GM19372 (cell line): Measurements from ENCODE around the gene GSTM3.

Experiments used
- ATAC-seq: cut with Tn5 transposase; IDR thresholded peaks from one replicate; pipeline ENCODE4 v1.9.1; 2021; ENCODE audit warnings: mild to moderate bottlenecking, low read depth, moderate library complexity; ENCODE audit not compliant: unreplicated experiment

GSTM3 gene

GRCh38 chr1:109740615-109741373 is at the start of gene GSTM3:
GSTM3 (minus strand) TSS chr1:109741038; CDS start chr1:109740287, 751 bp downstream.
- no peak for ATAC-seq

GRCh38 chr1:109790329-109790728 is 49.5 kb upstream of the GSTM3 start:
- no peak for ATAC-seq

DNA sequence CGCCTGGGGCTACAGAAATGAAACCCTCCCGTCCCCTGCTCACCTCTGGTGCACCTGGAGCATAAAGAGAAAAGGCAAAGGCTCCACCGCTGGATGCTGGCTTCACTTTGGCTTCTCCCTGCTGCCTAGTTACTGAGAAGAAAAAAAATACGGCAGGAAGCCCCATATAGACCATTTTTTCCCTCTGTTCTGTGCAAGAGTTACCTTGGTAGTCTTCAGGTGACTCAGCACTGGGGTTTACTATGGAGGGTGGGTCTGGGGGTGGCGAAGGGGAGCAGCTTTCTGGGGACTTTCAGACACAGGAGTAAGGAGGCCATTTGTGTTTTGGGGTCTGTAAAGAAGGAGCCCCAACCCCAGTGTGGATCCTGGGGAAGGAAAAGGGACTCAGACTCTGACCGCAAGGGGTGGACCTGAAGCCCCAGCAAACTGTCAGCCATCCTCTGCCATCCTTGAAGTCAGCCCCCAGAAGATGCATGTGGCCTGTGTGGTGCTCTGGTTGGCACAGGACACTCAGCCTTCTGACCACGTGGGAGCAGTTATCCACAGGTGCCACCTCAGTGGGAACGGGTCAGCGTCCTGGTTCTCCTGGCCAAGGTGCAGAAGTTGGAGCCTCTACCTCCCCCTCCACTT is 48.8 kb upstream of the GSTM3 start:
- ATAC-seq: no peak

DNA sequence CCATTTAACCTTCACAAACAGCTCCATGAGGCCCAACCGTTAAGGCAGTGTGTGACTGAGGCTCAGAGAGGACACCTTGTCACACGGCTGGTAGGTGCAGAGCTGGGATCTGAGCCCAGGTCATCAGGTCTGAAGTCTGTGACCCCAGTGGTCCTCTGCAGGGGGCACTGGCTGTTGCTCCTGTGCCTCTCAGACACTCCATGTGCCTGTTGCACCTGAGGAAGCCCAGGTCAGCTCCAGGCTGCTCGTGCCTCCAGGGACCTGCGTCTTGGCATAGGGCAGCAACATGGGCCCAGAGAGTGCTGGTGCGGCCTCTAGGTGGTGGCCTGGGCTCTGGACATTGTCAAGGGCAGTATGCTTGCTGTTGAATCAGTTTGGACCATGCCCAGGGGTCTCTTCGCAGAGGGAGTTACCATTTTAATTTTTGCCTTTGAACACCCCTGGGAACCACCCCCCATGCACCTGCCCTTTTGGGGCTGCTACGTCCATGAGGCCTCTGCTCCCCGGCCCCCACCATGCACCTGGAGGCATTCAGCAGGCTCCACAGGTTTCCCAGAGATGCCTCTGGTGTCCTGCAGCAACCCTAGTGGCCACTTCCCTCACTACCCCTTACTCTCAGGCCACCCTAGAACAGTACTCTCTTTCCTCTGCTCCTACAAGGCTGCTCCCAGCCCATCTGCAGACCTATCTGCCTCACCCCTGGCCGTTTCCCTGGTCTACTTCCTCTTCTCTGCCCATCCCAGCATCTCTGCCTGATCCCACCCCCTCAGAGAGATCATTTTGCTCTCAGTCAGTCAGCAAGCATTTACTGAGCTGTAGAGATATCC is 48.1 kb upstream of the GSTM3 start:
- no peak for ATAC-seq

DNA sequence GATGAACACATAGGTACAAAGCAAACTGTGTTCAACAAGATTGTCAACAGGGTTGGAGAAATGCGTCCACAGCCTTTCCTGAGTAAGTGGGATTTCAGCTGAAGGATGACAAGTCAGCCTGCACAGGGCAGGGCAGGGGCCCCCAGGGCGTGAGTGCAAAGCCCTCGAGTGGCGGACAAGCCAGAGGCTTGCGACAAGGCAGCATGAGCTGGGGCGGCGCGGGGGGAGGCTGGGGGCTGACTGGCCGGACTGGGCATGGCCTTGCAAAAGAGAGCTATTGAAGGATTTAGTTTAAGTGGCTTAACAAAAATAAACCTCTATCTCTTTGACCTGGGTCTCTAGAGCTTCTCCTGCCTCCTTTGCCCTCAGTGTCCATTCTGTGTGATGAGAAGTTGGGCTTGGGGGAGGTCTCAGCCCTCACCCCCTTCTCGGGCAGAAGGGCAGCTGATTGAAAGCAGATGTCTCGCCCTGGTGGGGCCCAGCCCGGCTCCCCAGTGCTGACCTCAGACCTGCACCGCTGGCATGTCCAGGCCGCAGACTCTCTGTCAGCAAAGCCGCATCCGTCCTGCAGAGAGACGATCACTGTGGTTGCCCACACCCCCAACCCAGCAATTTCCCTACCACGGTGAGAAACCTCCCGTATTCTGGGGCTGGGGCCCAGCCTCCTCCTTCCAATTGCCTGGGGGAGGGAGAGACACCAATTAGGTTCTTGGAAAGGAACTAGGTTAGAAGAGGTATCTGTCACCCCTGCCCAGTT is 47.2 kb upstream of the GSTM3 start:
- ATAC-seq: no peak

GRCh38 chr1:109787211-109787844 is 46.5 kb upstream of the GSTM3 start:
- ATAC-seq: no peak

DNA sequence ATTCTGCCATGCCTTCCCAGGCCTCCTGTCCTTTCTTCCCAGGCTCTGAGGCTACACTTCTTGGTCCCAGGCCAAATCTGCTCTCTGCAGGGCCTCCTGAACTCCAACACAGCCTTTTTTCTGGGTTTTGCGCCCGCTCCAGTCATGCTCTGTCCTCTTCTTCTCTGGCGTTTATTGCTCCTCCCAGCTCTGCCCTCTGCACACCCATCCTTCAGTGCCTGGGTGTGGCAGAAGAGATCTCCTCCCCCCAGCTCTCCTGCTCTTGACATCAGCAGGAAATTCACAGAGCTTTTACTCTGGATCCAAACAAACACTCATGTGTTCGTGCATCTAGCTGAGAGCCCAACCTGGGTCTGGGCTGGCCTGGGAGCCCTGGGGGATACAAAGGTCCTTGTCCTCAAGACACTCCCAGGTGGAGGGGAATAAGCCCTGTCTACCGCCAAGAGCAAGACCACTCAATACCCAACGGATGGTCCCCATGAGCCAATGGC is 45.7 kb upstream of the GSTM3 start:
- no peak for ATAC-seq

DNA sequence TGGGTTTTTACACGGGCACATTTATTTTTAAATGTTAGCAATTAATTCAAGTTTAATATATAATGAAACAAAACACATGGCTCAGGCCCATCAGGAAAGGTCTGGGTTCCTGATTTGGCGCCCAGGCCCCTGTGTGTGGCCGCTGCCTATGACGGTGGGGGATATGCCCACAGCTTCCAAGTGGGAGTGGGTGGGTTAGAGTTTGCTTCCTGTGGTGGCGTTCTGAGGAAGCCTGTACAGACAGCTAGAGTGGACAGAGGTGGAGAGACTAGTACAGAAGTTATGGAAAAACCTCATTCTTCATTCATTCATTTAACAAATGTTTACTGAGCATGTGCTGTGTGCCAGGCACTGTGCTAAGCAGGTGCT is 45.3 kb upstream of the GSTM3 start:
- no peak for ATAC-seq

GRCh38 chr1:109785446-109786111 is 44.7 kb upstream of the GSTM3 start:
- ATAC-seq: no peak

- no peak for ATAC-seq
Measured at GRCh38 chr1:109784551-109785252, 43.9 kb upstream of the GSTM3 start.

DNA sequence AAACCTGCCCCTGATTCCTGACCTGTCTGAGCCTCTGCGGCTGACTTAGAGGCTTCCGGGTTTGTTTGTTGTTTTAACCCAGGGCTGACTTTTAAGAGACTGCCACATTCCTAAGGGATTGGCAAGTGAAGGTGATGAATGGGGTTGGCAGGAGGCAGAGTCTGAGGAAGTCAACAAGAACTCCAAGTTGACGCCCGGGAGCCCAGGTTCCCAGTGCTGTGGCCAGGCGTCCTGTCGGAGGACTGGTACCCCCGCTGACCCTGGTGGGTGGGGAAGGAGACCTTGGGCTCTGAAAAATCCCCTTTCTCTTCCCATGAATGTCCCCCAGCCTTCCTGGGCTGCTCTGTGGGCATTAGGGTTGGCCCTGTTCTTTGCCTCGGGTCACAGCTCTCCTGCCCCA is 42.6 kb upstream of the GSTM3 start:
- ATAC-seq: no peak

GRCh38 chr1:109782927-109783326 is 42.1 kb upstream of the GSTM3 start:
- no peak for ATAC-seq

DNA sequence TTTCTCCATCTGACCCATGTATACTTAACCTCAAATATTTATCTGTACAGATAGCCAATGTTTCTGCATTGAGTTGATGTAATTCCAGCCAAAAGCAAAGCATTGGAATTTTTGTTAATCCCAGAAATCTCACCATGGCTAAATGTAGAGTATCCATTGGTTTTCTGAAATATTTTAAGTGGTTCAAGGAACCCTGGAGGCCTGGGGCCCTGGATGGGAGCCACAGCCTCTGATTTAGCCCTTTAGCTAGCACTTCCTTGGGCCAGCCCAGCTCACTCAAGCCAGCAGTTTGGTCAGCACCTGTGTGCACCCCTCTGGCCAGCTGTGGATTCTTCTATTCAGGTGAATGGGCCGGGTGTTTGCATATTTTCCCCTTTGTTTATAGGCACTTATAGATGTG is 41.7 kb upstream of the GSTM3 start:
- no peak for ATAC-seq

GRCh38 chr1:109781806-109782205 is 41.0 kb upstream of the GSTM3 start:
- no peak for ATAC-seq

GRCh38 chr1:109780982-109781381 is 40.1 kb upstream of the GSTM3 start:
- ATAC-seq: no peak

DNA sequence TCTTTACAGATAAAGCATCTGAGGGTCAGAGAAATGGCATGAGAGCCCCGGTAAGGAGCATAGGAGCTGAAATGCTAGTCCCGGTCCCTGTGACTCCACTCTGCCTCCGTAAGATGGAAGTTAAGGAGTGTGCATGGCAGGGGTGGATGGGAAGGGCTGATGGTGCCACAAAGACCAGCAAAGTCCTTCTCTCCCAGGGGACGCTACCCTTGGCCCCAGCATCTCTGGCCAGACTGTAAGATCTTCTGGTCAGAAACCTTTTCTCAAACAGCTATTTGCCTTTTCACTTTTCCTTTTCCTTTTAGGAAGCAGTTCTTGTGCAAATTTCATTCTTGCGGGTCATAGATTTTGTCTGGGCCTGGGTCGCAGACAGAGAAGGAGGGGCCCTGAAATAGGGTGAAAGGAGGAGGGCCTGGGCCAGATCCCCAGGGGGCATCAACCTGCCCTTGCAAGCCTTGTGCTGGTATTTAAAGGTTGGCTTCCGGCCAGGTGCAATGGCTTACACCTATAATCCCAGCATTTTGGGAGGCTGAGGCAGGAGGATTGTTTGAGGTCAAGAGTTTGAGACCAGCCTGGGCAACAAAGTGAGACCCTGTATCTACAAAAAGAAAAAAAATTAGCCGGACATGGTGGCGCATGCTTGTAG is 37.3 kb upstream of the GSTM3 start:
- no peak for ATAC-seq

DNA sequence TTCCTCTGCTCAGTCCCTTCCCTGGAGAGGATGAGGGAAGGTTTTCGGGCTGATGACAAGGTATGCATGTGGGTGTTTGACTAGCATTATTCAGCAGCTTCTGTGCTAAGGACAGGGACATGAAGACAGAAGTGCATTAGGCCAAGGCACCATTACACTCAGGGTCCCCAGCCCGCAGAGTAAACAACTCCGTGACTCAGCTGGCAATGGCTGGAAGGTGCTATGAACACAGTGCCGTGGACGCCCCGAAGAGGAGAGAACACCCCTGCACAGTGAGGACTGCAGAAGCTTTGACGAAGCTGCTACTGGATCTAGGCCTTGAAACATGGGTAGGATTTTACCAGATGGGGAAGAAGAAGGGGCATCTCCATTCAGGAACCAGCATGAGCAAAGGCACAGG is 36.6 kb upstream of the GSTM3 start:
- ATAC-seq: no peak

- no peak for ATAC-seq
Measured at GRCh38 chr1:109776911-109777310, 36.1 kb upstream of the GSTM3 start.
